Lung (tissue), 12 donors: Measurements from ENCODE around the gene SS18L1. TPM values are rescaled to one million over a fixed set of nuclear protein-coding genes. Genes with fewer than 3 reads are reported as not detected.

Source experiments
- ATAC-seq: fragments of 200-7000 bp; cut with Tn5 transposase; one replicate; pipeline ENCODE4 v1.9.1; 2020; ENCODE audit warnings: moderate number of reproducible peaks; ENCODE audit not compliant: insufficient read depth, low FRiP score
- DNase-seq, 3 donors: peaks; one replicate each; pipeline ENCODE4 v3.0.0-alpha.2; 2013 to 2017
- H3K27ac ChIP-seq, 2 donors: one replicate each; pipeline ENCODE4 v1.5.1; 2013; ENCODE audit warnings: mild to moderate bottlenecking in 2 of 2, moderate library complexity in 2 of 2, control low read depth in 1 of 2, inconsistent platforms in 1 of 2, low read depth in 1 of 2, low read length in 1 of 2
- H3K27me3 ChIP-seq, 3 donors: one replicate each; pipeline ENCODE4 v1.5.1; 2013; ENCODE audit warnings: low read length in 2 of 3; ENCODE audit not compliant: control insufficient read depth in 3 of 3, insufficient read depth in 3 of 3
- H3K36me3 ChIP-seq, 4 donors: one replicate each; pipeline ENCODE4 v1.5.1; 2013; ENCODE audit warnings: low read length in 4 of 4, mild to moderate bottlenecking in 1 of 4, moderate library complexity in 1 of 4; ENCODE audit not compliant: control insufficient read depth in 4 of 4, insufficient read depth in 4 of 4
- H3K4me1 ChIP-seq, 5 donors: one replicate each; pipeline ENCODE4 v1.5.1; 2013; ENCODE audit warnings: low read length in 5 of 5, mild to moderate bottlenecking in 2 of 5, moderate library complexity in 1 of 5; ENCODE audit not compliant: control insufficient read depth in 5 of 5, insufficient read depth in 5 of 5
- H3K4me3 ChIP-seq: one replicate; pipeline ENCODE4 v1.5.1; 2013; ENCODE audit warnings: mild to moderate bottlenecking, control low read depth, moderate library complexity
- H3K9ac ChIP-seq, 2 donors: one replicate each; pipeline ENCODE4 v1.5.1; 2013; ENCODE audit warnings: low read length in 2 of 2, control low read depth in 1 of 2; ENCODE audit not compliant: insufficient read depth in 1 of 2
- H3K9me3 ChIP-seq, 4 donors: one replicate each; pipeline ENCODE4 v1.5.1; 2013; ENCODE audit warnings: low read length in 3 of 4, mild to moderate bottlenecking in 1 of 4, moderate library complexity in 1 of 4; ENCODE audit not compliant: control insufficient read depth in 4 of 4, insufficient read depth in 3 of 4
- WGBS, 2 donors: extraction: QIAGEN DNeasy Blood & Tissue Kit; methylation state at CpG; one replicate each; pipeline ENCODE4 v1.1.7; 2013; 5-methylcytosine and 5-hydroxymethylcytosine counted together
- polyA plus RNA-seq, 2 donors: library from polyadenylated mRNA; stranded (reverse); fragments of 200-250 nt; gene quantifications; one replicate each; pipeline ENCODE4 v1.2.1, GENCODE V29; 2013
- total RNA-seq, 2 donors: library from RNA; depleted of rRNA in 1 of 2; stranded (reverse); fragments of >200 nt in 1 of 2; gene quantifications; one replicate each; pipeline ENCODE4 v1.2.1, GENCODE V29; 2014 to 2021
- TF ChIP-seq, protein P1 (sequence below): IDR thresholded peaks from 2 replicates; pipeline ENCODE4 v1.5.1; 2012; ENCODE audit warnings: mild to moderate bottlenecking; ENCODE audit errors: control extremely low read depth, extremely low read depth
- donor health status: control.
- donor health status: control.
- donor health status: Bipolar disorder and iron deficiency.
- donor health status: healthy.
- donor health status: DM: yes; HTN: yes; CAD: no.

Gene SS18L1
- total and polyA plus RNA-seq, 4 donors, result 7.2 to 24.1 (median 14.9) TPM

DNA sequence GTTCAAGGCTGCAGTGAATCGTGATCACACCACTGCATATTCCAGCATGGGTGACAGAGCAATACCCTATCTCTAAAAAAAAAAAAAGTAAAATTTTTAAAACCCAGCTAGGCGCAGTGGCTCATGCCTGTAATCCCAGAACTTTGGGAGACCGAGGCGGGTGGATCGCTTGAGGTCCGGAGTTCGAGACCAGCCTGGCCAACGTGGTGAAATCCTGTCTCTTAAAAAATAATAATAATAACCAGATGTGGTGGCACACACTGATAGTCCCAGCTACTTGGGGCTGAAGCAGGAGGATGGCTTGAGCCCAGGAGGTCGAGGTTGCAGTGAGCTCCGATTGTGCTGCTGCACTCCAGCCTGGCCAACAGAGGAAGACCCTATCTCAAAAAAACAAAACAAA is 52.7 kb downstream of the SS18L1 start:
- 97% methylated on average over 10 of the region's 10 CpGs for WGBS, 2 donors
- Histone ChIP-seq H3K27ac (no peak overlapping the region), H3K27me3 (no peaks in the 10 kb centered on the region), H3K9ac (no peak overlapping the region), H3K4me3 (no peak overlapping the region), H3K36me3 (peaks cover 8 to 44% (median 25%) of the 10 kb centered on the region in 4 donors), H3K9me3 (no peaks in the 10 kb centered on the region), H3K4me1 (no peaks in the 10 kb centered on the region)
- TF ChIP-seq, protein P1, sequence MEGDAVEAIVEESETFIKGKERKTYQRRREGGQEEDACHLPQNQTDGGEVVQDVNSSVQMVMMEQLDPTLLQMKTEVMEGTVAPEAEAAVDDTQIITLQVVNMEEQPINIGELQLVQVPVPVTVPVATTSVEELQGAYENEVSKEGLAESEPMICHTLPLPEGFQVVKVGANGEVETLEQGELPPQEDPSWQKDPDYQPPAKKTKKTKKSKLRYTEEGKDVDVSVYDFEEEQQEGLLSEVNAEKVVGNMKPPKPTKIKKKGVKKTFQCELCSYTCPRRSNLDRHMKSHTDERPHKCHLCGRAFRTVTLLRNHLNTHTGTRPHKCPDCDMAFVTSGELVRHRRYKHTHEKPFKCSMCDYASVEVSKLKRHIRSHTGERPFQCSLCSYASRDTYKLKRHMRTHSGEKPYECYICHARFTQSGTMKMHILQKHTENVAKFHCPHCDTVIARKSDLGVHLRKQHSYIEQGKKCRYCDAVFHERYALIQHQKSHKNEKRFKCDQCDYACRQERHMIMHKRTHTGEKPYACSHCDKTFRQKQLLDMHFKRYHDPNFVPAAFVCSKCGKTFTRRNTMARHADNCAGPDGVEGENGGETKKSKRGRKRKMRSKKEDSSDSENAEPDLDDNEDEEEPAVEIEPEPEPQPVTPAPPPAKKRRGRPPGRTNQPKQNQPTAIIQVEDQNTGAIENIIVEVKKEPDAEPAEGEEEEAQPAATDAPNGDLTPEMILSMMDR, result no peak
- ATAC-seq, result no peak
- DNase-seq, result no peak

DNA sequence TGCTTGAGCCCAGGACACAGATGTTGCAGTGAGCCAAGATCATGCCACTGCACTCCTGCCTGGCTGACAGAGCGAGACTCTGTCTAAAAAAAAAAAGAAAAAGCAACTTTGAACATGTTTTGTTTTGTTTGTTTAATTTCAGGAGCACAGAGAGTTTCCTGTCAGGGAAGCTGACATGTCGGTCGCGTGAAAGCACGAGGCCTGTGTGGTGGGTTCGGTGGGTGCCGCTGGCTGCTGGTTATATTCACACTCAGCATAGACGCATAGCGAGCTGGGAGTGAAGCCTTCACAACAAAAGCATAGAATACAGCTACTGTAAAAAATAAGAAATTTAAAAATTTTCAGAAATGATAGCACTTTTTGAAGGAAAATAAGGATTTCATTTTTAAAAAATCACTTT is 53.7 kb downstream of the SS18L1 start:
- Histone ChIP-seq H3K4me3 (no peak overlapping the region), H3K27me3 (no peaks in the 10 kb centered on the region), H3K4me1 (no peaks in the 10 kb centered on the region), H3K27ac (no peak overlapping the region), H3K9me3 (no peaks in the 10 kb centered on the region), H3K9ac (no peak overlapping the region), H3K36me3 (peaks cover 12 to 51% (median 28%) of the 10 kb centered on the region in 4 donors)
- ATAC-seq (no peak), DNase-seq (no peak)
- TF ChIP-seq, protein P1, result no peak
- 93 to 95% methylated on average over 9 of the region's 9 CpGs for WGBS, 2 donors

DNA sequence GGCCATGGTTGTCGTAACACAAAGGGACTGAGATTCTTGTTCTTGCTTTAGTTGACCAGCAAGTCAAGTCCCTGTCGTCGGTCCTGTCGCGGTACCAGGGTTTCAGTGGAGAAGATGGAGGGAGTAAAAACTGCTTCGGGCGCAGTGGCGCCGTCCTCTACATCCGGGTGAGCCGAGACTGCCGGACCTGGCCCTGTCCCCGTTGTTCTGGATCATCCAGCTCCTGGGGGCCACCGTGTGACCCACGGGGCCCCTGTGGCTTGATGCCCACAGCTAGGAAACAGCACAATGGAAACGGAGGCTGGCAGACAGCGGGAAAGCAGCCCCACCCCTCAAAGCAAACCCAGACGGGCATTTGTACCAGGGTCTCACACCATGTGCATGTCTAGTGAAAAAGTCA is 54.2 kb downstream of the SS18L1 start:
- Histone ChIP-seq H3K4me3 (no peak overlapping the region), H3K9ac (no peak overlapping the region), H3K27ac (no peak overlapping the region), H3K4me1 (no peaks in the 10 kb centered on the region), H3K27me3 (no peaks in the 10 kb centered on the region), H3K9me3 (no peaks in the 10 kb centered on the region), H3K36me3 (peaks cover 12 to 51% (median 28%) of the 10 kb centered on the region in 4 donors)
- no peak for DNase-seq
- TF ChIP-seq, protein P1, result no peak
- ATAC-seq, result no peak
- 95 to 97% methylated on average over 18 of the region's 18 CpGs for WGBS, 2 donors

DNA sequence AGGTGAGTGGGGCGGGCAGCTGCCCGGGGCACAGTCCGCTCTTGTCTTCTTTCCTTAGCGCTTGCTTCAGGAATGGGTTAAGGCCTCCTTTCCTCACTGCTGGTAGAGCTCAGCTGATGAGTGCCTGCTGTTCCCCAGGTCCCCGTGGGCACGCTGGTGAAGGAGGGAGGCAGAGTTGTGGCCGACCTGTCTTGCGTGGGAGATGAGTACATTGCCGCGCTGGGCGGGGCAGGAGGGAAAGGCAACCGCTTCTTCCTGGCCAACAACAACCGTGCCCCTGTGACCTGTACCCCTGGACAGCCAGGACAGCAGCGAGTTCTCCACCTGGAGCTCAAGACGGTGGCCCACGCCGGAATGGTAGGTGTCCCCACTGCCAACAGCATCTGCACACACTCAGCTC is 54.9 kb downstream of the SS18L1 start:
- ATAC-seq (no peak), DNase-seq (no peak)
- WGBS, 2 donors, result 96 to 98% methylated on average over 17 of the region's 17 CpGs
- no peak overlapping the region for H3K4me3 ChIP-seq
- no peak overlapping the region for H3K9ac ChIP-seq
- H3K27me3 ChIP-seq, result no peaks in the 10 kb centered on the region
- no peaks in the 10 kb centered on the region for H3K4me1 ChIP-seq
- H3K36me3 ChIP-seq, result peaks cover 12 to 50% (median 23%) of the 10 kb centered on the region in 4 donors
- no peaks in the 10 kb centered on the region for H3K9me3 ChIP-seq
- no peak overlapping the region for H3K27ac ChIP-seq
- TF ChIP-seq, protein P1, result no peak
